ENCODE results near the gene FAM20A.

FAM20A gene

GRCh38 chr17:68608515-68609130 lies 7.5 kb upstream of the FAM20A start:
- no peak for DNase-seq

GRCh38 chr17:68606451-68607307 lies 5.5 kb upstream of the FAM20A start:
- DNase-seq: no peak

DNA sequence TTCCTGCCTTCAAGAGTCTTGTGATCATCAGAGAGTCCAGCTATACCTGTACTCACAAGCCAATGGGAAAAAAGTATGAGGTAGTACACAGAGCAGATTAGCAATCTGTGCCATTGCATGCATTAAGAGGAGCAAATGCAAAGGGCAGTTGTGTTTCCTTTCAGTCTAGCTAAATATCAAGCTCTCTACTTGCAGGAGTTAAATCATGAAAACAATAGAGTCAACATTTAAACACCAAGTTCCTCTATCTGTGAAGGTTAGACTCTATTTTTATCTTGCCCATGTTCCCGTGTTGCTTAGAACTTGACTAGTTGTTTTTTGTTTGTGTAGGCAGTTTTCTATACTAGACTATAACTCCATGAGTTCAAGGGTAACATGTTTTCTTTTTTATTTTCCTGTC lies 4.7 kb upstream of the FAM20A start:
- DNase-seq: no peak

GRCh38 chr17:68603656-68604055 lies 2.5 kb upstream of the FAM20A start:
- DNase-seq: no peak

DNA sequence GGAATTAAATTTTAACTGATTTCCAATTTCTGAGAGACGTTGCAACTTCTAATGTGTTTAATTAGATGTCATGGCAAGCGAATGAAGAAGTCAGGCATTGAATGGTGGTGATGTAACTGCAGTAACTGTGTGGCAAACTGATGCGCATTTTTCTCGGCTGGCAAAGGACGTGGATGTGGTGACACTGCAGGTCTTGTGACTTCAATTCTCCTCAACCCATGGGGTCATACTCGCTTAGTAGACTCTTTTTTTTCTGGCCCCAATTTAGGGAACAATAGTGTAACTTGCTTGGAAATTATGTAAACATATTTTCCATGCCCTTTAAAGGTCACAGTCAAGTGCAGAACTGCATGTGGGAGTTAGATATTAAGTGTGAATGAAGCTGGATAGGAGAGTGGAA lies 1.9 kb upstream of the FAM20A start:
- no peak for DNase-seq

GRCh38 chr17:68602289-68602688 lies 1.1 kb upstream of the FAM20A start:
- no peak for DNase-seq

DNA sequence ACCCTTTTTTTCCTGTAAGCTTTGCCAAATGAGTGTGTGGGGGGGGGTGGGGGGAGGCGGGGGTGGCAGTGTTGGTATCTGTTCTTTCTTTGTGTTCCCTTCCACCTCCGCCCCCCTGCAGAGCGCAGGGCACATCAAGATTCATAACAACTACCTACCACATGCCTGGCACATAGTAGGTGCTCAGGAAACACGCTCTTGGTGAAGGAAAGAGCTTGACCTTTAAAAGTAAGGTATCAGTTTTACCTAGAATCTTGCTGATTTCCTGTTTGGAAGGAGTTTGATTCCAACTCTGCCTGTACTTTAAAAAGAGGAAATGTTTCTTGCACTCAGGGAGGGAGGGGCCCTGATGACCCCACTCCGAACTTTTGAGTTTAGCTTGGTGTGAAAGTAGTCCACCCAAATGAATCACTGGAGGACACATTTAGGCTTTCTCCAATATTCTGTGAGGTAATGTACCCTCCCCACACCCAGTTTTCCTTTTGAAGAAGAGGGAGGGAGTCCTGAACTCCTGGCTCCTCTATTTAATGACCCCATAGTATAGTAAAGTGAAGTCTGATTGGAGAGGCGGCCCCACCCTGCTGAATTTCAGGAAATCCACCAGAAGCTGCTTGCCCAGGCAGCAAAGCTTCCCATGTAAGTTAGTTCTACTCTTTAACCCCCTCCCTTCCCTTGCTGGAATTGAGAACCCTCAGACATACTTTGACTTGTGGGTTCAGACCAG lies 560 bp upstream of the FAM20A start:
- DNase-seq: no peak

- no peak for DNase-seq
These were observed 868 bp downstream of the FAM20A start for GRCh38 chr17:68600067-68600930.

GRCh38 chr17:68599552-68600066 lies 1.6 kb downstream of the FAM20A start:
- no peak for DNase-seq

DNA sequence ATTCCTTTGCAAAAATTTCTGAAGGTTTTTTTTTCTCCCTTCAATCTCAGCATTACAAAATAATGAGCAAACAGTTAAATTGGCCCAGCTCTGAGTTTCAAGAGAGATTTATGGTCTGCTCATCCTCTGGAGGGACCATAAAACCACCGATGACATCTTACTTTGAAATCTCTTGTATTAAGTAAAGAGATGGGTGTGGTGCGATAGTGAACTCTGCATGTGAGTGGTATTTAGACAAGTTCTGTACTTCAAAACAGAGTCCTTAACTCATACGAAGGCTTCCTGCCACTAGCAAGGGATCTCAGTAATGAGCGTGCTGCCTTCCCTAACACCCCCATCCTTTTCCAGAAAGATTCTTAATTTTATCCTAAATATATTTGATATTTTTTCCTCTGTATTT lies 2.1 kb downstream of the FAM20A start:
- DNase-seq: no peak

GRCh38 chr17:68598545-68598961 lies 2.6 kb downstream of the FAM20A start:
- DNase-seq: no peak

- DNase-seq: no peak
These were observed 3.1 kb downstream of the FAM20A start for GRCh38 chr17:68598074-68598473.

- no peak for DNase-seq
These were observed 4.7 kb downstream of the FAM20A start for GRCh38 chr17:68596411-68596945.

- DNase-seq: no peak
These were observed 5.2 kb downstream of the FAM20A start for GRCh38 chr17:68595986-68596385.

GRCh38 chr17:68595496-68595895 lies 5.7 kb downstream of the FAM20A start:
- no peak for DNase-seq

DNA sequence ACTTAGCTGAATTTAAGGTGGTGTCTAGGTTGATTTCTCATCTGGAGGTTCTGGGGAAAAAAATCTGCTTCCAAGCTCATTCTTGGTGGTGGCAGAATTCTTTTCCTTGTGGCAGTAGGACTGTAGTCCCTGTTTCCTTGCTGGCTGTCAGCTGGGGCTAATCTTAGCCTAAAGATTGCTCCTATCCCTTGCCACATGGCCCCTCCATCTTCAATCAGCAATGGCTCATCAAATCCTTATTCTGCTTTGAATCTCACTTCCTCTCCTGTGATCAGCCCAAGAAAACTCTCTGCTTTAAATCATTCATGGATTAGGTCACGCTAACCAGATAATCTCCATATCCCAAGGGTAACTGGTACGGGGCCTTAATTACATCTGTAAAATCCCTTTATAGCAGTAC lies 6.6 kb downstream of the FAM20A start:
- DNase-seq: no peak

- DNase-seq: no peak
These were observed 8.2 kb downstream of the FAM20A start for GRCh38 chr17:68592682-68593641.

GRCh38 chr17:68592009-68592408 lies 9.2 kb downstream of the FAM20A start:
- no peak for DNase-seq

DNA sequence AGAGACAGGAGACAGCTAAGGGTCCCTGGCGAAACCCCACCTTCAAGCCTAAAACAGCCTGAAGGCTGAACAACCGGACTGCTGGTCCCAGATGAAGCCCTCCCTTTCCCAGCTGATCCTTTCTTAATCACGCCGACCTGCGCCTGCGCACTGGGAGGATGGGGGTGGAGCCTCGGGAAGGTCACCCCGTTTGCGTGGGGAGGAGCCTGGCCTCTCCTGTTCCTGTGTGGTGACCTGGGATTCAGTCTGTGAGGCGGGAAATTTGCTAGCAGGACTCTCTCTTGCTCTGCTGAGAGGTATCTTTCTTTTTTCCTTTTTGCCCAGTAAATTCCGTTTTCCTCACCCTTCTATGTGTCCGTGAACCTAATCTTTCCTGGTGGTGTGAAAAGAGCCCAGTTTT lies 9.6 kb downstream of the FAM20A start:
- DNase-seq: peak; percentile 5

GRCh38 chr17:68589086-68589485 lies 12.1 kb downstream of the FAM20A start:
- DNase-seq: no peak

GRCh38 chr17:68588362-68588761 lies 12.8 kb downstream of the FAM20A start:
- no peak for DNase-seq
